Activated CD4-positive, alpha-beta T cell treated with anti-CD3 and anti-CD28 coated beads, Interleukin-2, amount 50 U/mL, for 16 hours (primary cell): ENCODE data around the gene HP1BP3.
A peak's percentile ranks its signal among the peaks of the same experiment; 100 is the strongest.
"Not testable (repeated sequence)": the region's sequence is repeated elsewhere in the genome, so short reads cannot be mapped to it uniquely, and the experiment has no call there.

ENCODE experiments used
- DNase-seq: peaks from one replicate; pipeline ENCODE4 v3.0.0-alpha.2; 2020

HP1BP3 gene, protein sequence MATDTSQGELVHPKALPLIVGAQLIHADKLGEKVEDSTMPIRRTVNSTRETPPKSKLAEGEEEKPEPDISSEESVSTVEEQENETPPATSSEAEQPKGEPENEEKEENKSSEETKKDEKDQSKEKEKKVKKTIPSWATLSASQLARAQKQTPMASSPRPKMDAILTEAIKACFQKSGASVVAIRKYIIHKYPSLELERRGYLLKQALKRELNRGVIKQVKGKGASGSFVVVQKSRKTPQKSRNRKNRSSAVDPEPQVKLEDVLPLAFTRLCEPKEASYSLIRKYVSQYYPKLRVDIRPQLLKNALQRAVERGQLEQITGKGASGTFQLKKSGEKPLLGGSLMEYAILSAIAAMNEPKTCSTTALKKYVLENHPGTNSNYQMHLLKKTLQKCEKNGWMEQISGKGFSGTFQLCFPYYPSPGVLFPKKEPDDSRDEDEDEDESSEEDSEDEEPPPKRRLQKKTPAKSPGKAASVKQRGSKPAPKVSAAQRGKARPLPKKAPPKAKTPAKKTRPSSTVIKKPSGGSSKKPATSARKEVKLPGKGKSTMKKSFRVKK

DNA sequence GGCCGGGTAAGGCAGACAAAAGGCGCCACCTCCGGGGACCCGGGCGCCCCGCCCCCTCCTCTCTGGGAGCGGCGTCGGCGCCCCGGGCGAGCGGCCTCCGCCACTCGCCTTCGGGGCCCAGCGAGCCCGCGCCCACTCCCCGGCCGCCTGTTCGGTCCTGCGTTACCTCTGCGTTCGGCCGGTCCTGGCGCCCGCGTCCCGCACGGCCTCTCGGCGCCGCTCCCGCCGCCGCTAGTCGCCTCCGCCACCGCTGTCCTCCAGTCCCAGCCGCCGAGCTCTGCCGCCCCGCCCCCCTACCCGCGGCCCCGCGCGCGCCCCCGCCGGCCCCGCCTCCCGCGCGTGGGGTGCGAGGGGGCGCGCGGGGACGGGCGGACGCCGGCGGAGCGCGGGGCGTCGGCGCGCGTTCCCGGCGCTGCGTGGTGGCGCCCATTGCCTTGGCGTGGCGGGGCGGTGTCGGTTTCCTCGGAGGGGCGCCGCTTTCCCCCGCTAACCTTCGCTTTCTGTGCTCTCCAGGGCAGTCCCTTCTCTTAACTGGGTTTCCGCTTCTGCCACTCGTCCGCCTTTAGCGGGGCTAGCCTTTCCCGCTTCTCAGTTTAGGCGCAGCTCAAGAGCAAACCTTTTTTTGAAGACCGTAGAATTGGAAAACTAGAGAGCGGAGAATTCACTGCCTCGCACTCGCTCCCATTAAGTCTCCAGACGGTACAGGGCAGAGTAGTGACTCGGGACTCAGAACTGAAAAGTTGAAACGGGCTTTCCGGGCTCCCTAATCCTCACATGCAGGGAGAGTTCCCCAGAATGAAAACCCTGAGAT is at the start of gene HP1BP3:
TSS of gene HP1BP3 (minus strand) at position 279 of the 811 bp plus-strand sequence. CDS start 6,867 bp downstream, outside the sequence.
- peak; percentile 76 for DNase-seq

DNA sequence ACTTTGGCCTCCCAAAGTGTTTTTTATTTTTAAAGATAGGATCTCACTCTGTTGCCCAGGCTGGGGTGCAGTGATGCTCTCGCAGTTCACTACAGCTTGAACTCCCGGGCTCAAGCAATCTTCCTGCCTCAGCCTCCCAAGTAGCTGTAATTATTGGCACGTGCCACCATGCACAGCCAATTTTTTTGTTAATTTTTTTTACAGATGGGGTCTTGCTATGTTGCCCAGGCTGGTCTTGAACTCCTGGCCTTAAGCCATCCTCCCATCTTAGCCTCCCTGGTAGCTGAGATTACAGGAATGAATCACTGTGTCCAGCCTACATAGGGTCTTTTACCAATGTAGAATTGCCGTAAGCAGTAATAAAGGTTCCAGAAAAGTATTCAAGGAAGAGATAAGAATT is 49.1 kb upstream of the HP1BP3 start:
- DNase-seq, result no peak

DNA sequence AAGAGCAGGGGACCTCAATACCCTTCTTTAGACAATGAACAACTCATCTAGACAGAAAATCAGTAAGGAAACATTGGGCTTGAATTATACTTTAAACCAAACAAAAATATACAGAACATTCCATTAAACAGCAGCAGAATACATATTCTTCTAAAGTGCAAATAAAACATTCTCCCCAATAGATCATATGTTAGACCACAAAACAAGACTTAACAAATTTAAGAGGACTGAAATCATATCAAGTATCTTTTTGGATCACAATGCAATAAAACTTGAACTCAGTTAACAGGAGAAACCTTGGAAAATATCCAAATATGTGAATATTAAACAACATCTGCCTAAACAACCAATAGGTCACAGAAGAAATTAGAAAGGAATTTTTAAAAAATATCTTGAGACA is 47.7 kb upstream of the HP1BP3 start:
- no peak for DNase-seq

DNA sequence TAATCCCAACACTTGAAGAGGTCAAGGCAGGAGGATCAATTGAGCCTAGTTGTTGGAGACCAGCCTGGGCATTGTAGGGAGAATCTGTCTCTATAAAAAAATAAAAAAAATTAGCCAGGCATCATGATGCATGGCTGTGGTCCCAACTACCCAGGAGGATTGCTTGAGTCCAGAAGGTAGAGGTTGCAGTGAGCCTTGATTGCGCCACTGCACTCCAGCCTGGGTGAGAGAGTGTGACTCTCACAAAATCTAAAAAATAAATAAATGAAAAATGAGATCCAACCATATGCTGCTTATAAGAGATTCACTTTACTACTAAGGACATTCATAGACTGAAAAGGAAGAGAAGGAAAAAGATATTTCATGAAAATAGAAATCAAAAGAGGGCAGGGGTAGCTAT is 47.1 kb upstream of the HP1BP3 start:
- no peak for DNase-seq

DNA sequence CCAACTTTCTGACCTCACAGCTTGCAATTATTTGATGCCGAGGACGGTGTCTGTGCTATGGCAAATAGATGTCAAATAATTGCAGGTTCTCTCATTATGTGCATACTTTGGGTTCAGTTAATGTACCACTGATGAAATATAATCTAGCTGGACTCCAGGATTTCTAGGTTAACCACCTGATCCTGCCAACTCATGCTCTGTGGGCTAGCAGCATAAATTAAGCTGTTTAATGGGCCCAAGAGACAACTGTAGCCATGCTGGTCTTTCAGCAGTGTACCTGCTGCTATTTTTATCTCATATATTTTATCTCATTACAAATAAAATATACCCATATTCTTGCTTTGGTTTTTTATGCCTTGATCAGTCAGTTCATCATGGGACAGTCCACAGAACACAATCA is 43.3 kb upstream of the HP1BP3 start:
- no peak for DNase-seq

DNA sequence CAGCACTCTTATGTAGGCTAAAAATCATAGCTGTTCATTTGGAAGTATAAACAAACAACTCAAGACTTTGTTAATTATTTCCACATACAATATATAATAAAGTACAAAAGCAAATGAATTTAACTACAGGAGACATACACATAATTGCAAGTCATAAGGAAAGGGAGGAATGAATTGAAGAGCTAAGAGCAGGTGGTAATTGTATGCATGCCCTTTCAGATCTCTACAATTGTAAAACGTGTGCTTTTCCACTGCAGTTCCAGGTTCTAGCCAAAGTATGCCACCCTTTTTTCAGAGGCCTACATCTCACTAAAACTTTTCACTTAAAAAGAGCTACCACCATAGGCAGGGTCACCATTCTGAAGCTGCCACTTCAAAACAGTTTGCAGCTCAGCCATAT is 42.8 kb upstream of the HP1BP3 start:
- no peak for DNase-seq

DNA sequence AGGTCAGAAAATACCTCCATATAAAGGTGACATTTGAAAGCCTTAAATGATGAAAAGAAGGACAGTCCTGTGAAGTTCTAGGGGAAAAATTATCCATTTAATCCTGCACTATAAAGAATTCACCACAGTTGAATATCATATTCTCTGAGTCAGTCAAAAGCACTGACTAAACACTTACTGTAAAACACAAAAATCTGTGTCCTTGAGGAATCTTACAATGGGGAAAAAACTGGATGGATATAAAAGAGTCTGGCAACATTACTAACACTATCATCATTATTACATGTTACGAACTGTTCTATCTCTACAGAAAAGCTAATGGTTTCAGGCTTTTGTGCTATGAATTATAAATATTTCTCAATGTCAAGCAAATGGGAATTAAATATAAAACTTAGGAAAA is 42.4 kb upstream of the HP1BP3 start:
- no peak for DNase-seq

DNA sequence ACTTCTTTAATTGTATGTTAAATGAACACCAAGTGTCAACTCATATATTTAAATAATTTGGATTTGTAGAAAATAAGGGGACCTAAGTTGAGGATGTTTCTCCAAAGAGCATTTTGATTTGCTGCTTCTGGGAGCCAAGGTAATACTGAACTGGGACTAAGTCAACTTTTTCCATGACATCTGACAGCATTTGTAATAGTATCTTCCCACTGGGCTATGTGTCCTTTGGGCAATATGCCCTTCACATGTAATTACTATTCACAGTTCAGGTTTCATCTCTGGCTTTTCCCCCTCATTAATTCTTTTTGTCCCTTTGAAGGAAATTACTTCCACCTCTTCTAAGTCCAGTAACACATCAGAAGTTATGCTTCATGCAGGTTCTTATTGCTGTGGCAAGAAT is 36.7 kb upstream of the HP1BP3 start:
- DNase-seq, result no peak

DNA sequence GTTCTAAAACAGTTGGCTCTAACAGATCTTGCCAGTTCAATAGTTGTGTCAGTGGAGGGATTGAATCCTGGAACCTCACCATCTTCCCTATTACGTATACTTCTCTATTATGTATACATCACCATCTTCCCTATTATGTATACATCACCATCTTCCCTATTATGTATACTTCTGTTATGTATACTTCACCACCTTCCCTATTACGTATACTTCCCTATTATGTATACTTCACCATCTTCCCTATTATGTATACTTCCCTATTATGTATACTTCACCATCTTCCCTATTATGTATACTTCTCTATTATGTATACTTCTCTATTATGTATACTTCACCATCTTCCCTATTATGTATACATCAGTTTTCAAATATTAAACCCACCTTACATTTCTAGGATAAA is 34.4 kb upstream of the HP1BP3 start:
- no peak for DNase-seq

DNA sequence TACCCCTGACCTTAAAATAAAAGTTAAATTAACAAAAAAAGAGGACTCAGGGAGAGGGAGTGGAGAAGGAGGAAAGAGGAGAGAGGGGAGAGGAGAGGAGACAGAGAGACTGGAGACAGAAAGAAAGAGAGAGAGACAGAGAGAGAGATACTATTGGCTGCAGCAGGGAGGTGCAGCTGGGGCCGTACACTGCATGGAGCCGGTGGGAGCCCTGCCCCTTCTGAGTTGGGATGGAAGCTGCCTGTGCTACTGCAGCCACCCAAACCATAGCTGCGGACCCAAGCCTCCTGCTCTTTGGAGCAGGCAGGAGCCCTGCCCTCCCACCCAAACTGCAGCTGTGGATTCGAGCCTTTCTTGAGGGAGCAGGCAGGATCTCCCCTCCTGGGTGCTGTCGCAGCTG is 32.7 kb upstream of the HP1BP3 start:
- DNase-seq, result no peak

DNA sequence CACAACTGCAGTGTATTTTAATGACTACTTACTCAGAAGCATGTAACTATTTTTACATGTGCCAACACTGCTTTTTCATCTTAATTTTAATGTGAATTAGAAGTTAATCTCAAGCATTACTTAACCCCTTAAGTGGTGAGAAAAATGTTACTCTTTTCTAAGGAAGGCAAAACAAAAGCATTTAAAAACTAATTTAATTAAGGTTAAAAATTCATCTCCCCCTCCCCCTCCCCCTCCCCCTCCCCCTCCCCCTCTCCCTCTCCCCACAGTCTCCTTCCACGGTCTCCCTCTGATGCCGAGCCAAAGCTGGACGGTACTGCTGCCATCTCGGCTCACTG is 27.4 kb upstream of the HP1BP3 start:
- no peak for DNase-seq

DNA sequence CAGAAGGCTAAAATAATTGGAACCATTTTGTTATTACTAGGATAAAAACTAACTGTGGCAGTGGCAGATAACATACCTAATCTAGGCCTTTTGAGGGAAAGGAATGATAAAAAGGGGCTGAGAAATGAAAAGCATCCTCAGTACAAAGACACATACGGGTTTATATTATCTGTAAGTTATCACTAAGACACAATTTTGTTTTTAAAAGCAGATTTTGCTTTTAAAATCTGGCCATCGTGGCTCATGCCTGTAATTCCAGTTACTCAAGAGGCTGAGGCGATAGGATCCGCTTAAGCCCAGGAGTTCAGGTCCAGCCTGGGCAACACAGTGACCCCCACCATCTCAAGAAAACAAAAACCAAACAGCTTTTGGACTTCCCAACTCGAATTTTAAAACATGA is 24.8 kb upstream of the HP1BP3 start:
- no peak for DNase-seq

DNA sequence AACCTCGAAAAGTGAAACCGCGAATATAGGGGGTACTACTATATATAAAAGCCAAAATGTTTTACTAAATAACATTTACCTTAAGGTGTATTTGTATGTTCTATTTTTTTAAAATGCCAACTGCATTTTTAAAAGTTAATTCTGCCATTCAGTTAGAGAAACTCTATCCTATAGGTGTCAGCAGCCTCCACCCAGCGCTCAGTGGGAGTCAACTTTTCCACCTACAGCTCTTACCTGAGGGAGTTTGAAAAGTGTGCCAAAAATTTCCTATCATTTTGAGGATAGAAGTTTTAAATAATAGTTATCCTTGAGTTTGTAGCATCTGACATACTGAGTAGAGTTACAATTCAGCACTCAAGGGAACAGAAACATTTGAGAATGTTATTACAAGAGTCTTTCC is 6.1 kb upstream of the HP1BP3 start:
- no peak for DNase-seq

DNA sequence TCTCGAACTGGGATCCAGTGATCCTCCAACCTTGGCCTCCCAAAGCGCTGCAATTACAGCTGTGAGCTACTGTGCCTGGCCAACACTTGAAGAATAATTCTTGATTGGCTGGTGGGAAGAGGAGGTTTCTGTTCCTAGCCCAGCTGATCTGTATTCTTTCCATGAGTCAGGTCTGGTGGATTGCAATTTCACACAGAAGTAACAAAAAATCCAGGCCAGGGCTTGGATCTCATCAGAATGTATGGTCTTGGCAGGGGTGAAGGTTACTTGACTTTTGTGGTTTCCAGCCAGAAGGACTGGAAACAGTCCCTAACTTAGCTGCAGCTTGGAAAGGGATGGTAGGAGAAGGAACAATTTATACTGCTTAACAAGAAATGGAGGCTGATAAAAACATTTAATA is 5.1 kb upstream of the HP1BP3 start:
- DNase-seq, result no peak

DNA sequence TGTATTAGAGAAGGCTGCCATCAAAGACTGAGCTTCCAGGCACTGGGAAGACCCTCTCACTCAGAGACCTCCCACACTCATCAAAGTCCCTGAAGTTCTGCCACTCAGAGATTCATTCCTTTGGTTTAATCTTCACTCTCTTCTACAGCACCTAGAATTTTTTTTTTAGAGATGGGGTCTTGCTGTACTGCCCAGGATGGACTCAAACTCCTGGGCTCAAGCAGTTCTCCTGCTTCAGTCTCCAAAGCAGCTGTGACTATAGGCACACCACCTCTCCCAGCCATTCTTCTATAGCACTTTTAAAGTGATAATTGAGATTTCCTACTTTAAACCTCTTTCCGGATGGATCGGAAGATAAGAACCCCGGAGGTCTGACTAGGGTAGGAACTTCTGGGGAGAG is 3.7 kb upstream of the HP1BP3 start:
- DNase-seq, result no peak

DNA sequence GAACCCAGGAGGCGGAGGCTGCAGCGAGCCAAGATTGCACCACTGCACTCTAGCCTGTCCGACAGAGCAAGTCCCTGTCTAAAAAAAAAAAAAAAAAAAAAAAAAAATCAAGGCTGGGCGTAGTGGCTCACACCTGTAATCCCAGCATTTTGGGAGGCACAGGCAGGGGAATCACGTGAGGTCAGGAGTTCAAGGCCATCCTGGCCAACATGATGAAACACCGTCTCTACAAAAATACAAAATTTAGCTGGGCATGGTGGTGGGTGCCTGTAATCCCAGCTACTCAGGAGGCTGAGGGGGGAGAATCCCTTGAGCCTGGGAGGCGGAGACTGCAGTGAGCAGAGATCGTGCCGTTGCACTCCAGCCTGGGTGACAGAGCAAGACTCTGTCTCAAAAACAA is 2.5 kb upstream of the HP1BP3 start:
- DNase-seq, result not testable (repeated sequence)

DNA sequence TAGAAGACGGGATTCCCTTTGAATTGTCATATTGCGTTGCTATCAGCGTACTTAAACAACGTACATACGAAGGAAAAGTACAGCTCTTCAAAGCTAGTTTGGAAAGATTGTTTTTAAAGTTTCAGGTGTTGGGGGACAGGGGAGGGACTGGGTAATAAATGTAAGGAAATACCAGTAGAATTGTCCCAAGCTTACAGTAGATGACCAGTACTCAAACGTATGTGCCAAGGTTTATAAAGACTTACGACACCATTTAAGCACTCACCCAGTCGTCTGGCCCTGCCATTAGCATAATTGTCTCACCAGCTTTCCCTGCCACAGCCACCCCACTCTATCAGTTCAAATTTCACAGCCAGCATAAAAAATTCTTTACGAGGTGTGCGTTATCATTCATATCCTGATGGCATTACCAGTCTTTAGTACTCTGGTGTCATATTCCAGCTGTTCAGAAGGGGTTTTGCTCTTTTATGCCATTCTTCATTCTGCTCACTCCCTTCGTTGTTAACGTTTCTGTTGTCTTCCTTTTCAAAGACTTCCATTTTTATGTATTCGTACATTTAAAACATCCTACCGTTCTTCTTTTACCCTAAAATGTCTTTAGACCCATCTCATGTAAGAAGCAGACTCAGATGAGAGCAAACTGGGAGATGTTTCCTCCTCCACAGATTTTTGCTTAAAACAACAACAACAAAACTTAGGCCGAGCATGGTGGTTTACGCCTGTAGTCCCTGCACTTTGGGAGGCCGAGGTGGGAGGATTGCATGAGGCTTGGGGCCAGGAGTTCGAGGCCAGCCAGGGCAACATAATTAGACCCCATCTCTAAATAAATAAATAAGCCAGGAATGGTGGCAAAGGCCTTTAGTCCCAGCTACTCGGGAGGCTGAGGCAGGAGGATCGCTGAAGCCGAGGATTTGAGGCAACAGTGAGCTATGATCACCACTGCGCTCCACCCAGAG is 1.0 kb upstream of the HP1BP3 start:
- DNase-seq, result no peak

DNA sequence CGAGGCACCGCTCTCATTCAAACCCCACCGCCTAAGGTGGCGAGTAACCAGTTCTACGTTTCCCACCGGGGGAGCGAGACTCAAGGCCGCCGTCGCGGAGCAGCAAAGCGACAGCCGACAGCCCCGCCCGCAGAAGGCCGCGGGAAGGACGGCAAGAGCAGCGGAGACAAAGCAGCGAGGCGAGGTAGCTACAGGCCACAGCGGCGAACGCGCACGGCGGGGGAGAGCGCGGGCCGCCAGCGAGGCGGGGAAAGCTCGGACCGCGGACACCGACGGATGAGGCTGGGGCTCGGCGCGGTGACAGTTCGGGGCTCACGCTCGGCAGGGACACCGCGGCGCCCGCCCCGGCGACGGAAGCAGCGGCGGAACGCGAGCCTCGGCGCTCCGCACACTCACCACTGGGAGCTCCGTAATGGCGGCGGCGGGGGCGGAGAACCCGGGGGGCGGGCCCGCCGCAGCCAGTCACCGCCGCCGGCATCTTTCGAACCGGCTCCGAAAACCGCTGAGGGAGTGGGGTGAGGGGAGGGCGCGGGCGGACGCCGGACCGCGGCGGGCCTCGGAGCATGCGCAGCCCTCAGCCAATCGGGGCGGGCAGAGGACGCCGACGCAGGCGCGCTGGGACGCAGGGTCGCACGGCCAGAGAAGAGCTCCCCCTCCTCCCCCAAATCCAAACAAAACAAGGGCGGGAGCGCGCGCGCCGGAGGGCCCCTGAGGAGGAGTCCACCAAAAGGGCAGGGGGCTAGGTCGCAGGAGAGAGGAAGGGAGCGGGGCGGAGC is 666 bp downstream of the HP1BP3 start:
- peak; percentile 97 for DNase-seq

DNA sequence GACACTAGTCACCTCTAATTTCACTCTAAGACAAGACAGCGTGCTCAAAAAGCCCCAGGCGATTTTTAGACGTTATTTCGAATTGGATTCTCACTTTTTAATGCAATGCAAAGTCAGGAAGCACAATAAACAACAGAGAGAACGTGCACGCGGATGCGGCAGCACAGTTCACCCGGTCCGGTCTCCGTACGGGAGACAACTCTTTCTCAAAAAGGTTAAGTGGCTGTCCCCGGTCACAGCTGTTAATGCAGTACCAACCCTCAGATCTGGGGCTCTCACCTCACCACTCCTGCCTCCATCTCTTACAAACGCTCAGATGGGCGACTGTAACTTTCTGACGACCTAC is 1.2 kb downstream of the HP1BP3 start:
- no peak for DNase-seq

DNA sequence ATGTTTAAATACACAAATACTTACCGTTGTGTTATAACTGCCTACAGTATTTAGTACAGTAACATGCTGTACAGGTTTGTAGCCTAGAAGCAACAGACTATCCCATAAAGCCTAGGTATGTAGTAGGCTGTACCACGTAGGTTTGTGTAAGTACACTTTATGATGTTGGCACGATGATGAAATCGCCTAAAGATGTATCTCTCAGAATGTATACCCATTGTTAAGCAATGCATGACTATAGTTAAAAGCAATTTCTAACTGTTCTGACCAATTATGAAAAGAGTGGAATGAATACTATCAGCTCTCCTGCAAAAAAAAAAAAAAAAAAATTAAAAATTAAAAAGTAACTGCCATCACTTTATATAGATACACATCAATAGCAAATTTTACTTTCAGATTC is 11.4 kb downstream of the HP1BP3 start:
- DNase-seq, result peak; percentile 45

DNA sequence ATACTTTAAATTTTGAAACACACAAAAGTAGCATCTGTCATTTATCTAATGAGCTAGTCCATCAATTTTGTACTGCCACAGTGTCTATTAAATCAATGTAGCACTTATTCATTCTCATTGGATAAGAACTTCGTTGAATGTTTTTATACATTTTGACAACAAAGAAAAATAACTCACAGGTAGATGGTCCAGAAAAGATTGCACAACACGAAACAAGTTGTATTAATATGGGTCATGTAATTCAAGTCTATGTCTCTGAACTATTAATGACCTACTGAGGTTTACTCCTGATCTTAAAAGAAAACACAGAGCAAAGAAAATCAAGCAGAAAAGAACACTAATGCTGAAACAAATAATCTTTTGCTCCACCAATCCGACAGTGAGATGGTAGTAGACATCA is 15.3 kb downstream of the HP1BP3 start:
- no peak for DNase-seq
